ENCODE measurements around the gene CFDP1. TPM values are rescaled to one million over a fixed set of nuclear protein-coding genes. Genes with fewer than 3 reads are reported as not detected.
"Not testable (repeated sequence)": the region's sequence is repeated elsewhere in the genome, so short reads cannot be mapped to it uniquely, and the experiment has no call there.

The CFDP1 gene
- total RNA-seq, 1 donor from 2014 or later, result 65.7 TPM

GRCh38 chr16:75458029-75458428 is 24.7 kb upstream of the CFDP1 start:
- DNase-seq (ENCODE audit: low spot score), result no peak
- peaks cover 3% of the 10 kb centered on the region for H3K36me3 Mint-ChIP-seq (ENCODE audit: low read depth, unreplicated experiment)
- peaks cover 1% of the 10 kb centered on the region for H3K27me3 Mint-ChIP-seq (ENCODE audit: unreplicated experiment)
- H3K9me3 Mint-ChIP-seq (ENCODE audit: unreplicated experiment), result no peaks in the 10 kb centered on the region
- H3K4me1 Mint-ChIP-seq (ENCODE audit: unreplicated experiment), result peaks cover 24% of the 10 kb centered on the region
- no peak for TF ChIP-seq CTCF (IDR thresholded peaks at IDR 0.05; ENCODE audit: unreplicated experiment)
- H3K4me3 Mint-ChIP-seq (ENCODE audit: unreplicated experiment), result no peak overlapping the region
- no peak overlapping the region for H3K27ac Mint-ChIP-seq (ENCODE audit: unreplicated experiment)

GRCh38 chr16:75457485-75458021 is 24.2 kb upstream of the CFDP1 start:
- TF ChIP-seq CTCF (IDR thresholded peaks at IDR 0.05; ENCODE audit: unreplicated experiment), result no peak
- DNase-seq (ENCODE audit: low spot score), result no peak
- H3K36me3 Mint-ChIP-seq (ENCODE audit: low read depth, unreplicated experiment), result peaks cover 3% of the 10 kb centered on the region
- H3K9me3 Mint-ChIP-seq (ENCODE audit: unreplicated experiment), result no peaks in the 10 kb centered on the region
- H3K27me3 Mint-ChIP-seq (ENCODE audit: unreplicated experiment), result peaks cover 1% of the 10 kb centered on the region
- no peak overlapping the region for H3K27ac Mint-ChIP-seq (ENCODE audit: unreplicated experiment)
- H3K4me3 Mint-ChIP-seq (ENCODE audit: unreplicated experiment), result no peak overlapping the region
- H3K4me1 Mint-ChIP-seq (ENCODE audit: unreplicated experiment), result peaks cover 20% of the 10 kb centered on the region

- Mint-ChIP-seq H3K27ac (ENCODE audit: unreplicated experiment) (no peak overlapping the region), H3K4me3 (ENCODE audit: unreplicated experiment) (no peak overlapping the region), H3K36me3 (ENCODE audit: low read depth, unreplicated experiment) (peaks cover 3% of the 10 kb centered on the region), H3K4me1 (ENCODE audit: unreplicated experiment) (peaks cover 16% of the 10 kb centered on the region), H3K9me3 (ENCODE audit: unreplicated experiment) (no peaks in the 10 kb centered on the region), H3K27me3 (ENCODE audit: unreplicated experiment) (peaks cover 1% of the 10 kb centered on the region)
- DNase-seq (ENCODE audit: low spot score), result no peak
- no peak for TF ChIP-seq CTCF (IDR thresholded peaks at IDR 0.05; ENCODE audit: unreplicated experiment)
Measured at GRCh38 chr16:75456971-75457370, 23.7 kb upstream of the CFDP1 start.

- H3K9me3 Mint-ChIP-seq (ENCODE audit: unreplicated experiment); H3K27ac Mint-ChIP-seq (ENCODE audit: unreplicated experiment); H3K4me3 Mint-ChIP-seq (ENCODE audit: unreplicated experiment); DNase-seq (ENCODE audit: low spot score); H3K36me3 Mint-ChIP-seq (ENCODE audit: low read depth, unreplicated experiment); H3K27me3 Mint-ChIP-seq (ENCODE audit: unreplicated experiment): not testable (repeated sequence)
- H3K4me1 Mint-ChIP-seq (ENCODE audit: unreplicated experiment), result peaks cover 16% of the 10 kb centered on the region
Measured at GRCh38 chr16:75456486-75456885, 23.2 kb upstream of the CFDP1 start.

- H3K9me3 Mint-ChIP-seq (ENCODE audit: unreplicated experiment), result no peaks in the 10 kb centered on the region
- peaks cover 15% of the 10 kb centered on the region for H3K4me1 Mint-ChIP-seq (ENCODE audit: unreplicated experiment)
- DNase-seq (ENCODE audit: low spot score), result no peak
- H3K4me3 Mint-ChIP-seq (ENCODE audit: unreplicated experiment), result no peak overlapping the region
- peaks cover 7% of the 10 kb centered on the region for H3K36me3 Mint-ChIP-seq (ENCODE audit: low read depth, unreplicated experiment)
- peaks cover 1% of the 10 kb centered on the region for H3K27me3 Mint-ChIP-seq (ENCODE audit: unreplicated experiment)
- TF ChIP-seq CTCF (IDR thresholded peaks at IDR 0.05; ENCODE audit: unreplicated experiment), result no peak
- H3K27ac Mint-ChIP-seq (ENCODE audit: unreplicated experiment), result no peak overlapping the region
Measured at GRCh38 chr16:75455677-75456076, 22.4 kb upstream of the CFDP1 start.
